EH (cell line): ENCODE results near the gene MTA3.

ENCODE experiments used
- DNase-seq: peaks from one replicate; pipeline ENCODE4 v3.0.0-alpha.2; 2015; ENCODE audit warnings: low read depth

The MTA3 gene

GRCh38 chr2:42804891-42805290 lies 236.5 kb downstream of the MTA3 start:
- DNase-seq, result no peak
